DMS114 treated with DMSO at 0.1 percent for 48 hours (cell line): ENCODE results near the gene LRRC74A.

Experiments
- DNase-seq: peaks from one replicate; lab custom pipeline; 2025; ENCODE audit not compliant: unreplicated experiment; lab: John Stamatoyannopoulos, UW

The LRRC74A gene

GRCh38 chr14:76918256-76918781, 92.1 kb downstream of the LRRC74A start:
- no peak for DNase-seq

DNA sequence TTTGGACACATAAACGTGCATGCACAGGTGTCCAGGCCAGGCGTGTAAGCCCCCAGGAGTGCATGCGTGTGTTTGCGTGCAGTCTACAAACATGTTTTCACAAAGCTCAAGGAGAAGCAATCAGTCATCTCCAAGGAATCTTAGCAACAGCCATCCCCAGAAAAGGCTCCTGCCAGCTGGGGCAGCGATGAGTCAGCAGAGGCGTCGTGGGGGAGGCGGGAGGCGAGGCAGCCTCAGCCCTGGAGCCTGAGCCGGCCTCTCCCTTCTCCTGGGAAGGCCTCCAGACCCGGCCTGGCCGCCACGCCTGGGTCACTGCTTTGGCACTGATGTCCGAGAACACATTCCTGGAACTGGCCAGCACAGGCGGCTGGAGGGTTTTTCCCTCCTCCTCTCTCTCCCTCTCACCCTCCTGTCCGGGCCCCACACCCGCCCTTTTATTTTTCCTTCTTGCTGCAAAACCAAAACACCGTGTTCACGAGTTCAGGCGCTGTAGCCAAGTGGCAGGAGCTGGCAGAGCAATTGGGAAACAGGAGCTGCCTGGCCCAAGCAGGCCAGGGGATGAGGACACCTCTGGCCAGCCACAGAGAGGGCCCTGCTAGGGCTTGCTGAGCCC, 92.7 kb downstream of the LRRC74A start:
- DNase-seq: no peak
